SK-N-MC (cell line): ENCODE results near the gene CBX3.
"Not testable (repeated sequence)": the region's sequence is repeated elsewhere in the genome, so short reads cannot be mapped to it uniquely, and the experiment has no call there.

Experiments used
- DNase-seq: peaks from one replicate; pipeline ENCODE4 v3.0.0-alpha.2; 2011; ENCODE audit warnings: low read depth, low spot score
- H3K27ac ChIP-seq: fragments of 200-600 bp; sonication (generic); 2 replicates; pipeline ENCODE4 v1.5.1; 2016; ENCODE audit warnings: mixed run types
- H3K36me3 ChIP-seq: fragments of 200-600 bp; sonication (generic); 2 replicates; pipeline ENCODE4 v1.6.1; 2017; ENCODE audit warnings: antibody characterized with exemption, low read length, mixed read lengths; ENCODE audit not compliant: insufficient read depth
- H3K4me3 ChIP-seq: fragments of 200-600 bp; sonication (generic); 2 replicates; pipeline ENCODE4 v1.5.1; 2016
- H3K9ac ChIP-seq: fragments of 200-600 bp; sonication (generic); 2 replicates; pipeline ENCODE4 v1.8.0; 2017; ENCODE audit warnings: mixed run types, mixed read lengths; ENCODE audit not compliant: insufficient read length
- H3K9me3 ChIP-seq: fragments of 200-600 bp; sonication (generic); 2 replicates; pipeline ENCODE4 v1.6.1; 2017; ENCODE audit warnings: low read depth, mild to moderate bottlenecking, antibody characterized with exemption, low read length, moderate library complexity, mixed read lengths
- EZH2 ChIP-seq: fragments of 200-600 bp; sonication (generic); IDR thresholded peaks from one replicate; pipeline ENCODE4 v1.6.1; 2017; ENCODE audit warnings: antibody characterized with exemption
- FOXP2 ChIP-seq: optimal IDR thresholded peaks from 2 replicates; pipeline ENCODE3; 2011; ENCODE audit warnings: mild to moderate bottlenecking, moderate library complexity; ENCODE audit not compliant: insufficient read depth; ENCODE audit errors: extremely low read length, control extremely low read depth
- POLR2AphosphoS5 ChIP-seq: IDR thresholded peaks from 2 replicates; pipeline ENCODE4 v1.6.1; 2012; ENCODE audit warnings: mild to moderate bottlenecking, low read depth, low read length, borderline replicate concordance

CBX3 gene

GRCh38 chr7:26188957-26189541 is 12.5 kb upstream of the CBX3 start:
- H3K4me3 ChIP-seq = no peak overlapping the region
- H3K27ac ChIP-seq = peak overlapping the region; percentile 82
- no peak for DNase-seq
- no peaks in the 10 kb centered on the region for H3K9me3 ChIP-seq
- peaks cover 65% of the 10 kb centered on the region for H3K36me3 ChIP-seq
- H3K9ac ChIP-seq = no peak overlapping the region
- TF ChIP-seq FOXP2 = no peak
- TF ChIP-seq EZH2 = no peak
- TF ChIP-seq POLR2AphosphoS5 = no peak

- DNase-seq = no peak
These were observed 11.8 kb upstream of the CBX3 start for GRCh38 chr7:26189697-26190096.

GRCh38 chr7:26190417-26190869 is 11.1 kb upstream of the CBX3 start:
- TF ChIP-seq EZH2 (no peak), POLR2AphosphoS5 (no peak), FOXP2 (no peak)
- Histone ChIP-seq H3K9me3 (no peaks in the 10 kb centered on the region), H3K36me3 (peaks cover 79% of the 10 kb centered on the region), H3K9ac (no peak overlapping the region), H3K4me3 (no peak overlapping the region), H3K27ac (peak overlapping the region; percentile 2; the same call in 1 of the 2 replicates)
- no peak for DNase-seq

More at GRCh38 chr7:26189697-26190096, 11.8 kb upstream of the CBX3 start:
- Histone ChIP-seq H3K9ac (no peak overlapping the region), H3K36me3 (peaks cover 72% of the 10 kb centered on the region), H3K27ac (peak overlapping the region; percentile 82), H3K9me3 (no peaks in the 10 kb centered on the region), H3K4me3 (no peak overlapping the region)
- TF ChIP-seq EZH2 (no peak), FOXP2 (no peak), POLR2AphosphoS5 (no peak)

- TF ChIP-seq POLR2AphosphoS5 (no peak), EZH2 (no peak), FOXP2 (no peak)
- H3K36me3 ChIP-seq = peaks cover 89% of the 10 kb centered on the region
- H3K9me3 ChIP-seq = no peaks in the 10 kb centered on the region
- H3K4me3 ChIP-seq = no peak overlapping the region
- H3K9ac ChIP-seq = no peak overlapping the region
- DNase-seq = no peak
- peak overlapping the region; percentile 10 for H3K27ac ChIP-seq
These were observed 10.1 kb upstream of the CBX3 start for GRCh38 chr7:26191233-26191973.

GRCh38 chr7:26191974-26192479 is 9.5 kb upstream of the CBX3 start:
- peaks cover 95% of the 10 kb centered on the region for H3K36me3 ChIP-seq
- H3K9ac ChIP-seq = no peak overlapping the region
- no peak overlapping the region for H3K4me3 ChIP-seq
- no peaks in the 10 kb centered on the region for H3K9me3 ChIP-seq
- peak overlapping the region; percentile 10; the same call in 1 of the 2 replicates for H3K27ac ChIP-seq
- TF ChIP-seq FOXP2 (no peak), EZH2 (no peak), POLR2AphosphoS5 (no peak)
- no peak for DNase-seq

GRCh38 chr7:26192485-26193087 is 9.0 kb upstream of the CBX3 start:
- H3K9me3 ChIP-seq = no peaks in the 10 kb centered on the region
- TF ChIP-seq POLR2AphosphoS5 = no peak; the same call in 1 of the 2 replicates
- TF ChIP-seq FOXP2 = no peak
- TF ChIP-seq EZH2 = no peak
- peaks cover 100% of the 10 kb centered on the region for H3K36me3 ChIP-seq
- no peak overlapping the region for H3K4me3 ChIP-seq
- no peak overlapping the region for H3K9ac ChIP-seq
- H3K27ac ChIP-seq = peak overlapping the region; percentile 47; the same call in 1 of the 2 replicates
- no peak for DNase-seq

GRCh38 chr7:26193432-26194207 is 7.9 kb upstream of the CBX3 start:
- DNase-seq = no peak
- H3K9ac ChIP-seq = no peak overlapping the region
- H3K27ac ChIP-seq = peak overlapping the region; percentile 58
- TF ChIP-seq POLR2AphosphoS5 (no peak), EZH2 (no peak), FOXP2 (no peak)
- no peak overlapping the region for H3K4me3 ChIP-seq
- H3K9me3 ChIP-seq = no peaks in the 10 kb centered on the region
- peaks cover 99% of the 10 kb centered on the region for H3K36me3 ChIP-seq

GRCh38 chr7:26194764-26195163 is 6.8 kb upstream of the CBX3 start:
- not testable (repeated sequence) for DNase-seq, H3K27ac ChIP-seq, H3K4me3 ChIP-seq, H3K9me3 ChIP-seq, H3K9ac ChIP-seq
- H3K36me3 ChIP-seq = peaks cover 99% of the 10 kb centered on the region
